Right lobe of liver (tissue), 6 donors: ENCODE measurements around the gene ADGRL3. TPM values are rescaled to one million over a fixed set of nuclear protein-coding genes. Genes with fewer than 3 reads are reported as not detected.

Experiments
- ATAC-seq, 4 donors: fragments of 200-7000 bp; cut with Tn5 transposase; one replicate each; pipeline ENCODE4 v1.9.1; 2020; ENCODE audit warnings: mild to moderate bottlenecking in 4 of 4, moderate library complexity in 4 of 4
- DNase-seq, 3 donors: peaks; one replicate each; pipeline ENCODE4 v3.0.0-alpha.2; 2020
- H3K27ac ChIP-seq, 3 donors: fragments of 200-600 bp; one replicate each; pipeline ENCODE4 v1.8.0; 2022
- H3K27me3 ChIP-seq, 2 donors: fragments of 200-600 bp; one replicate each; pipeline ENCODE4 v1.8.0; 2022
- H3K36me3 ChIP-seq, 4 donors: fragments of 200-600 bp; sonication (generic) in 1 of 4; one replicate each; pipeline versions ENCODE4 v1.5.1 to v1.8.0; 2017 to 2022; ENCODE audit warnings: control low read depth in 1 of 4
- H3K4me1 ChIP-seq, 4 donors: fragments of 200-600 bp; sonication (generic) in 1 of 4; one replicate each; pipeline versions ENCODE4 v1.5.1 to v1.8.0; 2017 to 2022; ENCODE audit warnings: control low read depth in 1 of 4
- H3K4me3 ChIP-seq, 3 donors: fragments of 200-600 bp; one replicate each; pipeline ENCODE4 v1.8.0; 2022
- H3K9me3 ChIP-seq, 4 donors: fragments of 200-600 bp; sonication (generic) in 1 of 4; one replicate each; pipeline versions ENCODE4 v1.5.1 to v1.8.0; 2017 to 2022; ENCODE audit warnings: control low read depth in 1 of 4
- POLR2A ChIP-seq: fragments of 450-650 bp; IDR thresholded peaks from one replicate; pipeline ENCODE4 v1.6.1; 2017; ENCODE audit warnings: antibody characterized with exemption, mild to moderate bottlenecking
- WGBS: methylation state at CpG from one replicate; pipeline ENCODE4 v1.1.6; 2018; ENCODE audit warnings: low coverage, low lambda C conversion rate; ENCODE audit not compliant: insufficient coverage; ENCODE audit errors: missing lambda C conversion rate; 5-methylcytosine and 5-hydroxymethylcytosine counted together
- intact Hi-C, 2 donors: fragments of 100-400 bp; cut with DNase I; formaldehyde crosslinking; loops; one replicate each; pipeline versions ENCODE4 v1.11.2 to v1.14.1; 2022
- total RNA-seq, 6 experiments: library from RNA; depleted of rRNA in 2 of 6; stranded (reverse); fragments of >200 nt in 2 of 6; fragmentation: NEBNext Ultra II Directional in 3 of 6; extraction: Animal tissue kit (Norgen Biotek cat#: 25700) in 3 of 6; gene quantifications; one replicate each; pipeline versions ENCODE4 v1.1.0 to v1.2.4, GENCODE V29; 2016 to 2023
- TF ChIP-seq, protein P1 (sequence below), 4 donors: fragments of 200-600 bp in 3 of 4; fragments of 450-650 bp in 1 of 4; IDR thresholded peaks; one replicate each; pipeline versions ENCODE4 v1.5.1 to v1.8.0; 2016 to 2022; ENCODE audit warnings: antibody characterized with exemption in 4 of 4, mild to moderate bottlenecking in 2 of 4
- donor health status: DM: no; HTN: yes; CAD: no.
- donor health status: DM: no; HTN: no; CAD: no.
- donor health status: DM: no; HTN: no; CAD: no.
- donor health status: DM: no; HTN: yes; CAD: no.
- donor health status: DM: no; HTN: yes; CAD: no.

The ADGRL3 gene
- total RNA-seq, 6 experiments from 2014 or later, result 0.06 to 1.1 (median 0.35) TPM

DNA sequence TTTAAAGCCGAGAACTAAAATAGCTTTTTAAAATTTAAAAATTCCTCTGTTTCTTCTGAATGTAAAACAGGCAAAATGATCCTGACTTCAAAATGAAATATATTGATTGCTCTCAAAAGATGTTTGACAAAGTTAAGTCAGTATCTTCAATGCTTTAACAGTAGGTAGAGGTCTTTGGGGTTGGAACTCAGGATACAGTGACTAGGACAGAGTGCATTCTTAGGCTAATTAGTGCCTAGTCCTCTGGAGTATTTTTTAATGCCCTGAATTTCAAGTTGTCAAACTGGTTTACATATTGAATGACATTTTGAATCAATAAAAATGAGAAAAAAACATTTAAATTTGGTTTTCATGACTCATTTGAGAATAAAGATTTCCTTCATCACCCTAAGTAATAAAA is 877.3 kb downstream of the ADGRL3 start:
- no peaks in the 10 kb centered on the region for H3K4me1 ChIP-seq
- no peak for ATAC-seq
- no peaks in the 10 kb centered on the region for H3K36me3 ChIP-seq
- 53% methylated on average over 1 of the region's 1 CpG for WGBS
- intact Hi-C loops, result no loop called here
- no peaks in the 10 kb centered on the region for H3K27me3 ChIP-seq
- no peak for DNase-seq
- TF ChIP-seq, protein P1, sequence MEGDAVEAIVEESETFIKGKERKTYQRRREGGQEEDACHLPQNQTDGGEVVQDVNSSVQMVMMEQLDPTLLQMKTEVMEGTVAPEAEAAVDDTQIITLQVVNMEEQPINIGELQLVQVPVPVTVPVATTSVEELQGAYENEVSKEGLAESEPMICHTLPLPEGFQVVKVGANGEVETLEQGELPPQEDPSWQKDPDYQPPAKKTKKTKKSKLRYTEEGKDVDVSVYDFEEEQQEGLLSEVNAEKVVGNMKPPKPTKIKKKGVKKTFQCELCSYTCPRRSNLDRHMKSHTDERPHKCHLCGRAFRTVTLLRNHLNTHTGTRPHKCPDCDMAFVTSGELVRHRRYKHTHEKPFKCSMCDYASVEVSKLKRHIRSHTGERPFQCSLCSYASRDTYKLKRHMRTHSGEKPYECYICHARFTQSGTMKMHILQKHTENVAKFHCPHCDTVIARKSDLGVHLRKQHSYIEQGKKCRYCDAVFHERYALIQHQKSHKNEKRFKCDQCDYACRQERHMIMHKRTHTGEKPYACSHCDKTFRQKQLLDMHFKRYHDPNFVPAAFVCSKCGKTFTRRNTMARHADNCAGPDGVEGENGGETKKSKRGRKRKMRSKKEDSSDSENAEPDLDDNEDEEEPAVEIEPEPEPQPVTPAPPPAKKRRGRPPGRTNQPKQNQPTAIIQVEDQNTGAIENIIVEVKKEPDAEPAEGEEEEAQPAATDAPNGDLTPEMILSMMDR (IDR thresholded peaks at IDR 0.05), result no peak
- no peak for TF ChIP-seq POLR2A
- H3K4me3 ChIP-seq, result no peak overlapping the region
- no peak overlapping the region for H3K27ac ChIP-seq
- no peaks in the 10 kb centered on the region for H3K9me3 ChIP-seq

DNA sequence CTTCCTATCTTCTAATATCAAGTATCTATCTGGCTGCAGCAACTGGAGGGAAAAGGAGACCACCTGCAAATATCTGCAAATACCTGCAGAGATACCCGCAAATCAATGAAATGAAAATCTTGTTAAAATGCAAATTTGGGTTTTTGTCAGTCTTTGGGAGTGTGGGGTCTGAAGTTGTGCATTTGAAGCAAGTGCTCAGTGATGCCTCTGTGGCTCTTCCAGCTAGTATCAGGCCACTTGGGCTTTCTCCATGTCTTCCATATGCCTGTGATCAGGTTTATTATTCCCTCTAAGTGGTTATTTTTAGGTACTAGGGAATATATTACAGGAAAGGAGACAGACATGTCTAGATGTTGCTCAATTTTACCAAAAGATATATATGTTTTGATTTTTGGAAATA is 880.3 kb downstream of the ADGRL3 start:
- intact Hi-C loops, result no loop called here
- WGBS, result 8% methylated on average over 1 of the region's 1 CpG
- no peak for DNase-seq

DNA sequence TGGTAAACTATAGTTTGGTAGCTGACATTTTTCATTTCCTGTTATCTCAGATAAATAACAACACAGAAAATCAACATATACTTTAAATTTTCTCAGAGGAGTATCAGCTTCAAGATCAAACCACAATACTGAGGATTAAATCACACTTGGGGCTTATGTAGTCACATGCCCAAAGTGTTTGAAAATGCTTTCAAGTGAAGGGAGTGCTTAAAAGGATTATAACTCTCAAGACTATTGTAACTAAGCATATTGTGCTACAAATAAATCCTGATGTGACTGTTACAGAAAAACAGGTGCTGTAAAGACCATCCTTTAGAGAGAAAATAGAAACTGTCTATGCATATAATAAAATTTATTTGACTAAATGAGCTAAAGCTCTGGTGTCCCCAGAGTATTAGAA is 887.6 kb downstream of the ADGRL3 start:
- intact Hi-C loops, result no loop called here
- Histone ChIP-seq H3K4me3 (no peak overlapping the region), H3K36me3 (no peaks in the 10 kb centered on the region), H3K4me1 (no peaks in the 10 kb centered on the region), H3K9me3 (no peaks in the 10 kb centered on the region), H3K27me3 (no peaks in the 10 kb centered on the region), H3K27ac (no peak overlapping the region)
- no peak for TF ChIP-seq POLR2A
- TF ChIP-seq, protein P1 (IDR thresholded peaks at IDR 0.05), result no peak
- DNase-seq (no peak), ATAC-seq (no peak)

More for the DNA sequence above, 880.3 kb downstream of the ADGRL3 start:
- Histone ChIP-seq H3K27me3 (no peaks in the 10 kb centered on the region), H3K36me3 (no peaks in the 10 kb centered on the region), H3K4me1 (no peaks in the 10 kb centered on the region), H3K27ac (no peak overlapping the region), H3K9me3 (no peaks in the 10 kb centered on the region), H3K4me3 (no peak overlapping the region)
- no peak for ATAC-seq
- no peak for TF ChIP-seq POLR2A
- TF ChIP-seq, protein P1 (IDR thresholded peaks at IDR 0.05), result no peak

DNA sequence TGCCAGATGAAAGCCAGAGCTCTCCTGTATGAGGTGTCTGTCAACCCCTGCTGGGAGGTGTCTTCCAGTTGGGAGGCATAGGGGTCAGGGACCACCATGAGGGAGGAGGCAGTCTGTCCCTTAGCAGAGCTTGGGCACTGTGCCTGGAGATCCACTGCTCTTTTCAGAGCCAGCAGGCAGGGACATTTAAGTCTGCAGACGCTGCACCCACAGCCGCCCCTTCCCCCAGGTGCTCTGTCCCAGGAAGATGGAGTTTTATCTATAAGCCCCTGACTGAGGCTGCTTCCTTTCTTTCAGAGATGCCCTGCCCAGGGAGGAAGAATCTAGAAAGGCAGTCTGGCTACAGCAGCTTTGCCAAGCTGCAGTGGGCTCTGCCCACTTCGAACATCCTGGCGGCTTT is 893.6 kb downstream of the ADGRL3 start:
- no peak for DNase-seq
- Histone ChIP-seq H3K9me3 (no peaks in the 10 kb centered on the region), H3K27me3 (no peaks in the 10 kb centered on the region), H3K27ac (no peak overlapping the region), H3K4me3 (no peak overlapping the region), H3K36me3 (no peaks in the 10 kb centered on the region), H3K4me1 (no peaks in the 10 kb centered on the region)
- intact Hi-C loops, result no loop called here
- 67% methylated on average over 1 of the region's 4 CpGs for WGBS
- no peak for ATAC-seq
- TF ChIP-seq POLR2A, result no peak
- TF ChIP-seq, protein P1 (IDR thresholded peaks at IDR 0.05), result no peak

DNA sequence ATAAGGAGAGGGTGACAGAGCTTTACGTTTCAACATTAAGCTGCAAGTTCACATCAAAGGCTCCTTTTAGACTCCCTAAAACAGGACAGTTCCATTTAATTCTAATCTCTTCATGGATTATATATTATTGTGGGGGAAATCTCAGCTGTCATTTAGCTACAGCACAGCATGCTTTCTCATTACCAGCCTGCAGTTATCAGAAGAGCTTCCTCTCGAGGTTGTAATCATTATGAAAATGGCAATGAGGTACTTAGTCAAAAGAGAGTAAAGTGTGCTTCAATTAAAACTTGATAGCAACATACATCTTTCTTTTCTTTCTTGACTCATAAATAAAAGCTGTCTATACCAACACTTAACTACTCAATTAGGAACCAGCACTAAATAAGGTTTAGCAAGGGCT is 896.8 kb downstream of the ADGRL3 start:
- no peaks in the 10 kb centered on the region for H3K36me3 ChIP-seq
- H3K4me1 ChIP-seq, result no peaks in the 10 kb centered on the region
- intact Hi-C loops, result no loop called here
- 27% methylated on average over 2 of the region's 2 CpGs for WGBS
- H3K27me3 ChIP-seq, result no peaks in the 10 kb centered on the region
- no peak for TF ChIP-seq POLR2A
- TF ChIP-seq, protein P1 (IDR thresholded peaks at IDR 0.05), result no peak
- H3K27ac ChIP-seq, result no peak overlapping the region
- ATAC-seq, result no peak
- no peak overlapping the region for H3K4me3 ChIP-seq
- no peak for DNase-seq
- no peaks in the 10 kb centered on the region for H3K9me3 ChIP-seq
